ENCODE measurements around the gene NCF2.

DNA sequence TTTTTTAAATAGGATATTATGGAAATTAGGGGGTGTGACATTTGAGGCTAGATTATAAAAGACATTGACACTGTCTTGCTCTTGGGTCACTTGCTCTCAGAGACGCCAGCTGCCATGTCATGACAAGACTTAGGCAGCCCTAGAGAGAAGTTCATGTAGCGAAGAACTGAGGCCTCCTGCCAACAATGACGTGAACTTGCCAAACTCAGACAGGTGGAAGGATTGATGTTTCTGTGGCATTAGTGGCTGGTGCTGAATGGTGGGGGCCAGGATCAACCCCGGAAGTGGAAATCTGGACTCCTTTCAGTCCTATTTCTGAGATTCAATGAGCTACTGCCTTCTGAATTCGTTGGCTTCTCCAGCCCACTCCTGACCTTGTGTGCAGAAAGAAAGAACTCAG is 14.7 kb downstream of the NCF2 start:
- TF ChIP-seq, protein P1, sequence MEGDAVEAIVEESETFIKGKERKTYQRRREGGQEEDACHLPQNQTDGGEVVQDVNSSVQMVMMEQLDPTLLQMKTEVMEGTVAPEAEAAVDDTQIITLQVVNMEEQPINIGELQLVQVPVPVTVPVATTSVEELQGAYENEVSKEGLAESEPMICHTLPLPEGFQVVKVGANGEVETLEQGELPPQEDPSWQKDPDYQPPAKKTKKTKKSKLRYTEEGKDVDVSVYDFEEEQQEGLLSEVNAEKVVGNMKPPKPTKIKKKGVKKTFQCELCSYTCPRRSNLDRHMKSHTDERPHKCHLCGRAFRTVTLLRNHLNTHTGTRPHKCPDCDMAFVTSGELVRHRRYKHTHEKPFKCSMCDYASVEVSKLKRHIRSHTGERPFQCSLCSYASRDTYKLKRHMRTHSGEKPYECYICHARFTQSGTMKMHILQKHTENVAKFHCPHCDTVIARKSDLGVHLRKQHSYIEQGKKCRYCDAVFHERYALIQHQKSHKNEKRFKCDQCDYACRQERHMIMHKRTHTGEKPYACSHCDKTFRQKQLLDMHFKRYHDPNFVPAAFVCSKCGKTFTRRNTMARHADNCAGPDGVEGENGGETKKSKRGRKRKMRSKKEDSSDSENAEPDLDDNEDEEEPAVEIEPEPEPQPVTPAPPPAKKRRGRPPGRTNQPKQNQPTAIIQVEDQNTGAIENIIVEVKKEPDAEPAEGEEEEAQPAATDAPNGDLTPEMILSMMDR (IDR thresholded peaks at IDR 0.05): no peak
- no peak for TF ChIP-seq POLR2A (IDR thresholded peaks at IDR 0.05)
